SU-DHL-6 (cell line): ENCODE data around the gene TJP2.

Source experiments
- CTCF ChIP-seq: fragments of 200-600 bp; sonication (generic); IDR thresholded peaks from one replicate; pipeline ENCODE4 v1.5.1; 2017; ENCODE audit warnings: antibody characterized with exemption, mild to moderate bottlenecking, low read length, moderate library complexity; ENCODE audit not compliant: insufficient read depth, poor library complexity, severe bottlenecking
- EZH2phosphoT487 ChIP-seq: fragments of 200-600 bp; sonication (generic), shearing (Covaris generic); conservative IDR thresholded peaks from 2 replicates; pipeline ENCODE4 v1.6.1; 2018; ENCODE audit warnings: mild to moderate bottlenecking, antibody characterized with exemption, low read length, moderate library complexity, mixed read lengths

- TF ChIP-seq CTCF, result no peak
- no peak for TF ChIP-seq EZH2phosphoT487
These were observed 16.2 kb downstream of the TJP2 start for GRCh38 chr9:69190086-69190862.
